22Rv1 (cell line): ENCODE data around the gene IGFBP7.

ENCODE experiments used
- CTCF ChIP-seq: fragments of 450-650 bp; IDR thresholded peaks from 2 replicates; pipeline ENCODE4 v1.5.1; 2017; ENCODE audit warnings: mild to moderate bottlenecking
- ZFX ChIP-seq: fragments of 450-650 bp; IDR thresholded peaks from 2 replicates; pipeline ENCODE4 v1.6.1; 2017; ENCODE audit warnings: antibody characterized with exemption, borderline replicate concordance

GRCh38 chr4:57095245-57095644 is 14.9 kb downstream of the IGFBP7 start:
- no peak for TF ChIP-seq CTCF
- TF ChIP-seq ZFX = no peak
